Measurements from ENCODE around the gene C1orf167. TPM values are rescaled to one million over a fixed set of nuclear protein-coding genes. Genes with fewer than 3 reads are reported as not detected.

The C1orf167 gene
- total and polyA plus RNA-seq, 10 of the 15 experiments (the other 5 are each of a cell fraction or from before 2014, with no cell fraction given), result 0.17 to 0.31 TPM; not detected in 8

DNA sequence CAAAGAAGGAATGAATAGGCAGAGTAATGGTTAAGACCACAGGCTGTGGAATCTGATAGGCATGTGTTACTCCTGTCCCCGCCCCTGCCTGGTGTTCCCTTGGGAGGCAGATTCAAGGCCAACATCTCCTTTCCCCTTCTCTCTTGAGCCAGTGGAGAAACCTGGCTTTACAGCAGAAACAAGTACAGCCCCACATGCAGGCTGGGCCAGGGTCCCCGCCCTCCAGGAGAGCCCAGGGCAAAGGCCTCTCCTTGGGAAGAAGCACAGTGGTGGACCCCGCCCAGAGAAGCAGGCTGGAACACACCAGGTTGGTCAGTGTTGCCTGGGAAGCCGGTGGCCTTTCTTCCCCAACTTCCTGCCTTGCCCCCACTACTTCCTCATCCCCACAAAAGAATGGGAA, 6.8 kb downstream of the C1orf167 start (continued):
- no peak for TF ChIP-seq ZNF622 (IDR thresholded peaks at IDR 0.05)

DNA sequence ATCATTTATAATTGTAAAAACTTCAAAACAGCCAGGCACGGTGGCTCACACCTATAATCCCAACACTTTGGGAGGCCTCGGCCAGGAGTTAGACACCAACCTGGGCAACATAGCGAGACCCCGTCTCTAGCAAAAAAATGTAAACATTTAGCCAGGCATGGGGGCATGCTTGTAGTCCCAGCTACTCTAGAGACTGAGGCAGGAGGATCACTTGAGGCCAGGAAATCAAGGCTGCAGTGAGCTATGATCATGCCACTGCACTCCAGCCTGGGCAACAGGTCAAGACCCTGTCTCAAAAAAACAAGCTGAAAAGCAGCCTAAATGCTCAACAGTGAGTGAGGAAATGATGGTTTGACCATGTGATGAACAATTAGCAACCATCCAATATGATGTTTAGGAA, 7.3 kb downstream of the C1orf167 start:
- H3K4me2 ChIP-seq (ENCODE audit: control insufficient read depth, insufficient read depth), result no peak overlapping the region
- no peak for ATAC-seq
- WGBS (ENCODE audit: insufficient coverage, insufficient replicate concordance, low lambda C conversion rate, missing lambda C conversion rate), result 40% methylated on average over 4 of the region's 4 CpGs
- no peak overlapping the region for H3K9ac ChIP-seq (ENCODE audit: control insufficient read depth, insufficient read depth, low read length)
- ChIA-PET RAD21 (ENCODE audit: unreplicated experiment) (no interaction called here), SMC1A (ENCODE audit: uncharacterized antibody, unreplicated experiment) (no interaction called here), POLR2A (no interaction called here), CTCF (no interaction called here)
- in situ Hi-C loops (cut with MboI), result no loop called here
- H3K4me3 ChIP-seq, result no peak overlapping the region
- no TSS peak for BruUV-seq (replicated peaks)
- H2AFZ ChIP-seq (ENCODE audit: control insufficient read depth, low read depth, low read length), result no peak overlapping the region
- TF ChIP-seq TCF12 (IDR thresholded peaks at IDR 0.05; ENCODE audit: low read depth, low read length) (no peak), FOXM1 (IDR thresholded peaks at IDR 0.05; ENCODE audit: low read depth, low read length) (no peak), CUX1 (IDR thresholded peaks at IDR 0.05; ENCODE audit: insufficient replicate concordance, low read depth, low read length) (no peak), IKZF1 (conservative IDR thresholded peaks at IDR 0.05) (no peak), GATAD2B (conservative IDR thresholded peaks at IDR 0.05; ENCODE audit: low read depth) (no peak)
- H3K79me2 ChIP-seq (ENCODE audit: control insufficient read depth, insufficient read depth, low read length), result no peaks in the 10 kb centered on the region
- no peak for FAIRE-seq
- H3K4me1 ChIP-seq (ENCODE audit: control insufficient read depth, insufficient read depth, low read length), result 0 out of 2 replicates have a peak, but pooled peaks cover 4% of the 10 kb centered on the region
- H3K27ac ChIP-seq (ENCODE audit: control insufficient read depth, insufficient read depth), result no peak overlapping the region
- H4K20me1 ChIP-seq (ENCODE audit: control insufficient read depth, insufficient read depth), result no peaks in the 10 kb centered on the region
- no peaks in the 10 kb centered on the region for H3K27me3 ChIP-seq (replicated peaks in 1 of 2; ENCODE audit: control insufficient read depth in 2 of 2, insufficient read depth in 2 of 2, low read length in 1 of 2)
- H3K9me3 ChIP-seq (replicated peaks; ENCODE audit: control insufficient read depth, insufficient read depth, low read length), result no peaks in the 10 kb centered on the region
- no peaks in the 10 kb centered on the region for H3K36me3 ChIP-seq (ENCODE audit: control insufficient read depth in 2 of 2, insufficient read depth in 2 of 2, low read length in 1 of 2)
- intact Hi-C loops (cut with micrococcal nuclease; ENCODE audit: unreplicated experiment), result no loop called here
- no peak for DNase-seq (ENCODE audit: low read depth, low spot score)
